Ishikawa (cell line): Measurements from ENCODE around the gene HOMER1.

Experiments used
- CEBPB ChIP-seq: IDR thresholded peaks from 2 replicates; pipeline ENCODE4 v1.6.1; 2012
- CREB1 ChIP-seq: IDR thresholded peaks from 2 replicates; pipeline ENCODE4 v1.6.1; 2012; ENCODE audit warnings: low read depth
- EGR1 ChIP-seq: IDR thresholded peaks from 2 replicates; pipeline ENCODE4 v1.6.1; 2012
- EP300 ChIP-seq: IDR thresholded peaks from 2 replicates; pipeline ENCODE4 v1.6.1; 2012; ENCODE audit warnings: borderline replicate concordance
- FOXM1 ChIP-seq: IDR thresholded peaks from 2 replicates; pipeline ENCODE4 v1.6.1; 2012; ENCODE audit warnings: low read depth, borderline replicate concordance
- MAX ChIP-seq: IDR thresholded peaks from 2 replicates; pipeline ENCODE4 v1.6.1; 2012
- NFIC ChIP-seq: IDR thresholded peaks from 2 replicates; pipeline ENCODE4 v1.6.1; 2012
- RAD21 ChIP-seq: IDR thresholded peaks from 2 replicates; pipeline ENCODE4 v1.6.1; 2012; ENCODE audit warnings: low read depth
- REST ChIP-seq: IDR thresholded peaks from 2 replicates; pipeline ENCODE4 v1.6.1; 2012; ENCODE audit warnings: low read depth, mild to moderate bottlenecking
- TAF1 ChIP-seq: IDR thresholded peaks from 2 replicates; pipeline ENCODE4 v1.6.1; 2012; ENCODE audit warnings: low read depth, mild to moderate bottlenecking
- TCF12 ChIP-seq: IDR thresholded peaks from 2 replicates; pipeline ENCODE4 v1.6.1; 2012; ENCODE audit warnings: low read depth
- TEAD4 ChIP-seq: IDR thresholded peaks from 2 replicates; pipeline ENCODE4 v1.6.1; 2012
- USF1 ChIP-seq: IDR thresholded peaks from 2 replicates; pipeline ENCODE4 v1.6.1; 2012
- YY1 ChIP-seq: IDR thresholded peaks from 2 replicates; pipeline ENCODE4 v1.6.1; 2012; ENCODE audit warnings: low read depth
- ZBTB7A ChIP-seq: IDR thresholded peaks from 2 replicates; pipeline ENCODE4 v1.6.1; 2012; ENCODE audit warnings: low read depth

HOMER1 gene

GRCh38 chr5:79430196-79430595, 83.7 kb downstream of the HOMER1 start:
- no peak for TF ChIP-seq CREB1
- no peak for TF ChIP-seq EGR1
- no peak for TF ChIP-seq RAD21
- TF ChIP-seq FOXM1: no peak
- TF ChIP-seq TCF12: no peak
- no peak for TF ChIP-seq NFIC
- TF ChIP-seq CEBPB: no peak
- no peak for TF ChIP-seq MAX
- no peak for TF ChIP-seq TAF1
- no peak for TF ChIP-seq YY1
- no peak for TF ChIP-seq TEAD4
- TF ChIP-seq USF1: no peak
- TF ChIP-seq ZBTB7A: no peak
- TF ChIP-seq REST: no peak
- no peak for TF ChIP-seq EP300

GRCh38 chr5:79423296-79423695, 90.6 kb downstream of the HOMER1 start:
- TF ChIP-seq YY1: no peak
- no peak for TF ChIP-seq TAF1
- no peak for TF ChIP-seq ZBTB7A
- no peak for TF ChIP-seq FOXM1
- no peak for TF ChIP-seq REST
- no peak for TF ChIP-seq TEAD4
- TF ChIP-seq NFIC: no peak
- no peak for TF ChIP-seq CREB1
- TF ChIP-seq EGR1: no peak

GRCh38 chr5:79420248-79420647, 93.7 kb downstream of the HOMER1 start:
- TF ChIP-seq CREB1 (no peak), RAD21 (no peak), ZBTB7A (no peak), REST (no peak), EGR1 (no peak), TEAD4 (no peak), NFIC (no peak), YY1 (no peak), FOXM1 (no peak), TCF12 (no peak), MAX (no peak), EP300 (no peak), USF1 (no peak), CEBPB (no peak), TAF1 (no peak)

- TF ChIP-seq RAD21: no peak
- TF ChIP-seq CEBPB: no peak
- TF ChIP-seq REST: no peak
- TF ChIP-seq TAF1: no peak
- no peak for TF ChIP-seq TCF12
- no peak for TF ChIP-seq ZBTB7A
- TF ChIP-seq YY1: no peak
- no peak for TF ChIP-seq EP300
- TF ChIP-seq EGR1: no peak
- TF ChIP-seq TEAD4: no peak
- TF ChIP-seq NFIC: no peak
- TF ChIP-seq MAX: no peak
- no peak for TF ChIP-seq CREB1
- TF ChIP-seq USF1: no peak
- no peak for TF ChIP-seq FOXM1
These were observed 95.7 kb downstream of the HOMER1 start for GRCh38 chr5:79418276-79418675.
